ENCODE measurements around the gene PSMB10.

DNA sequence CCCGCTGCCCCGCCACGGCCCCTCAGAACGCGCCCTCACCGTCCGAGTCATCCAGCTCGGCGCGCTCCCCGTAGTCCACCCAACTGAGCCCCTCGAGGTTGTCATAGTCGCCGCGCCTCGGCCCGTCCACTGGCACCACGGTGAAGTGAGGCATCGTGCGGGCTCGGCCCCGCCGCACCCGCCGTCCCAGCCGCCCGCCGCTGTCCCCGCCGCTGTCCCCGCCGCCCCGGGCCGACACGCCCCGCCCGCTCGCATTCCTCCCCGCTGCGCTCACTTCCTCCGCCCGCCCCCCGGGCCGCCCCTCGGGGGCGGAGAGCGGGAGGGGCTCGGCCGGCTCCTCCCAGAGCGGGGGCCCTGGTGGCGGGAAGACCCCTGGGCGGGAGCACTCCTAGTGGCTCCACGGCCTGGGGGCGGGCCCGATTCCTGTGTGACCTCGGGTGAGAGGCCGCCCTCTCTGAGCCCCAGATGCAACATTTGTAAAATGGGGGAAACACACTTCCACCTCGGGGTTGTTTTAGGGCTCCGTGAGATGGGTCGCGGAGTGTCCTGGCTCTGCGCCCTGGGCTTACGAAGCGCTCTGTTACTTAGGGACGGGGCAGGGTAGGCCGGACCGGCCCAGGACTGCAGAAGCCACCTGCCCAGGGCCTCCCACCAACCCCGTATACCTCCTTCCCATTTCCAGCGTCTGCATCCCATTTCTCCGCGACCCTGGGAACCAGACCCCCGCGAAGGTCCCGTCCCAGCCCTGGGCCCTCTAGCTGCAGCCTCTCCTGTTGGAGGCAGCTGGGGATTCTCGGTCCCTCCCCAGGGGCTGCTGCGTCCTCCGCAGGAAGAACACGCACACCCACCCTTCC lies 32.0 kb upstream of the PSMB10 start, which contains the start of gene SLC12A4:
- TF ChIP-seq, protein P1, sequence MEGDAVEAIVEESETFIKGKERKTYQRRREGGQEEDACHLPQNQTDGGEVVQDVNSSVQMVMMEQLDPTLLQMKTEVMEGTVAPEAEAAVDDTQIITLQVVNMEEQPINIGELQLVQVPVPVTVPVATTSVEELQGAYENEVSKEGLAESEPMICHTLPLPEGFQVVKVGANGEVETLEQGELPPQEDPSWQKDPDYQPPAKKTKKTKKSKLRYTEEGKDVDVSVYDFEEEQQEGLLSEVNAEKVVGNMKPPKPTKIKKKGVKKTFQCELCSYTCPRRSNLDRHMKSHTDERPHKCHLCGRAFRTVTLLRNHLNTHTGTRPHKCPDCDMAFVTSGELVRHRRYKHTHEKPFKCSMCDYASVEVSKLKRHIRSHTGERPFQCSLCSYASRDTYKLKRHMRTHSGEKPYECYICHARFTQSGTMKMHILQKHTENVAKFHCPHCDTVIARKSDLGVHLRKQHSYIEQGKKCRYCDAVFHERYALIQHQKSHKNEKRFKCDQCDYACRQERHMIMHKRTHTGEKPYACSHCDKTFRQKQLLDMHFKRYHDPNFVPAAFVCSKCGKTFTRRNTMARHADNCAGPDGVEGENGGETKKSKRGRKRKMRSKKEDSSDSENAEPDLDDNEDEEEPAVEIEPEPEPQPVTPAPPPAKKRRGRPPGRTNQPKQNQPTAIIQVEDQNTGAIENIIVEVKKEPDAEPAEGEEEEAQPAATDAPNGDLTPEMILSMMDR (IDR thresholded peaks at IDR 0.05; ENCODE audit: insufficient read depth, low read depth, low read length): no peak
- TF ChIP-seq EZH2 (IDR thresholded peaks at IDR 0.05; ENCODE audit: insufficient read depth, low read length): no peak
